AG04449 (cell line): Measurements from ENCODE around the gene TXNDC12.
"Not testable (repeated sequence)": the region's sequence is repeated elsewhere in the genome, so short reads cannot be mapped to it uniquely, and the experiment has no call there.

Source experiments
- CTCF ChIA-PET: fragments of 350-600 bp; formaldehyde crosslinking; extraction: SDS; loops from one replicate; lab custom pipeline; 2021; ENCODE audit warnings: antibody characterized with exemption; lab: Yijun Ruan, JAX
- POLR2A ChIA-PET: fragments of 400-600, 350-600 bp; formaldehyde crosslinking; extraction: SDS; loops from one replicate; lab custom pipeline; 2020; ENCODE audit warnings: antibody characterized with exemption, inconsistent platforms; lab: Yijun Ruan, JAX
- DNase-seq: peaks from one replicate; pipeline ENCODE4 v3.0.0-alpha.2; 2010; ENCODE audit warnings: low read depth, low spot score
- H3K4me3 ChIP-seq: 2 replicates; pipeline ENCODE4 v1.5.1; 2011; ENCODE audit warnings: low read depth, mild to moderate bottlenecking, control low read depth, low read length
- CTCF ChIP-seq: IDR thresholded peaks from one replicate; pipeline ENCODE4 v1.5.1; 2011; ENCODE audit warnings: mild to moderate bottlenecking, moderate library complexity, low read length, control low read depth, inconsistent platforms; ENCODE audit not compliant: insufficient read depth; ENCODE audit errors: missing control alignments

TXNDC12 gene

GRCh38 chr1:52080014-52080415 lies 25.0 kb upstream of the TXNDC12 start:
- POLR2A ChIA-PET = interaction anchor here (1.6 kb wide), 1 partner anchor 13 kb away, joined by 3 read pairs; no protein-coding TSS in a partner anchor
- CTCF ChIA-PET = interaction anchor here (1.2 kb wide), 1 partner anchor 14 kb away, joined by 3 read pairs; no protein-coding TSS in a partner anchor
- DNase-seq = no peak
- H3K4me3 ChIP-seq = no peak overlapping the region
- TF ChIP-seq CTCF = no peak

- POLR2A ChIA-PET, H3K4me3 ChIP-seq, CTCF ChIA-PET, DNase-seq: not testable (repeated sequence)
Measured at GRCh38 chr1:52077277-52077676, 22.3 kb upstream of the TXNDC12 start.

GRCh38 chr1:52072291-52072690 lies 17.3 kb upstream of the TXNDC12 start:
- no peak overlapping the region for H3K4me3 ChIP-seq
- POLR2A ChIA-PET = no interaction called here
- no peak for TF ChIP-seq CTCF
- DNase-seq = no peak
- CTCF ChIA-PET = no interaction called here

- ChIA-PET CTCF (interaction anchor here (0.9 kb wide), 1 partner anchor 12 kb away, joined by 3 read pairs; no protein-coding TSS in a partner anchor), POLR2A (interaction anchor here (0.5 kb wide), 1 partner anchor 17 kb away, joined by 3 read pairs; no protein-coding TSS in a partner anchor)
- H3K4me3 ChIP-seq = no peak overlapping the region
- no peak for TF ChIP-seq CTCF
- DNase-seq = no peak
Measured at GRCh38 chr1:52070704-52071103, 15.7 kb upstream of the TXNDC12 start.

GRCh38 chr1:52063192-52063591 lies 8.2 kb upstream of the TXNDC12 start:
- POLR2A ChIA-PET = no interaction called here
- TF ChIP-seq CTCF = no peak
- H3K4me3 ChIP-seq = no peak overlapping the region
- no peak for DNase-seq
- CTCF ChIA-PET = no interaction called here

GRCh38 chr1:52060822-52061221 lies 5.8 kb upstream of the TXNDC12 start:
- TF ChIP-seq CTCF = no peak
- ChIA-PET POLR2A (interaction anchor here (0.6 kb wide), 2 partner anchors 219 to 1111 kb away, joined by 3 read pairs; no protein-coding TSS in a partner anchor), CTCF (interaction anchor here (1.0 to 2.3 kb wide), 2 partner anchors 29 to 66 kb away, joined by 3 to 6 read pairs; no protein-coding TSS in a partner anchor)
- DNase-seq = no peak
- no peak overlapping the region for H3K4me3 ChIP-seq

- CTCF ChIA-PET = interaction anchor here (1.0 to 2.3 kb wide), 2 partner anchors 28 to 67 kb away, joined by 3 to 6 read pairs; no protein-coding TSS in a partner anchor
- TF ChIP-seq CTCF = no peak
- no peak for DNase-seq
- no peak overlapping the region for H3K4me3 ChIP-seq
- POLR2A ChIA-PET = interaction anchor here (0.6 kb wide), 1 partner anchor 1112 kb away, joined by 3 read pairs; no protein-coding TSS in a partner anchor
Measured at GRCh38 chr1:52059888-52060287, 4.9 kb upstream of the TXNDC12 start.
